GM18508 (cell line): ENCODE data around the gene KCNQ1.

Experiments
- ATAC-seq: cut with Tn5 transposase; IDR thresholded peaks from one replicate; pipeline ENCODE4 v1.9.1; 2021; ENCODE audit warnings: moderate number of reproducible peaks; ENCODE audit not compliant: insufficient read depth, unreplicated experiment

The KCNQ1 gene

DNA sequence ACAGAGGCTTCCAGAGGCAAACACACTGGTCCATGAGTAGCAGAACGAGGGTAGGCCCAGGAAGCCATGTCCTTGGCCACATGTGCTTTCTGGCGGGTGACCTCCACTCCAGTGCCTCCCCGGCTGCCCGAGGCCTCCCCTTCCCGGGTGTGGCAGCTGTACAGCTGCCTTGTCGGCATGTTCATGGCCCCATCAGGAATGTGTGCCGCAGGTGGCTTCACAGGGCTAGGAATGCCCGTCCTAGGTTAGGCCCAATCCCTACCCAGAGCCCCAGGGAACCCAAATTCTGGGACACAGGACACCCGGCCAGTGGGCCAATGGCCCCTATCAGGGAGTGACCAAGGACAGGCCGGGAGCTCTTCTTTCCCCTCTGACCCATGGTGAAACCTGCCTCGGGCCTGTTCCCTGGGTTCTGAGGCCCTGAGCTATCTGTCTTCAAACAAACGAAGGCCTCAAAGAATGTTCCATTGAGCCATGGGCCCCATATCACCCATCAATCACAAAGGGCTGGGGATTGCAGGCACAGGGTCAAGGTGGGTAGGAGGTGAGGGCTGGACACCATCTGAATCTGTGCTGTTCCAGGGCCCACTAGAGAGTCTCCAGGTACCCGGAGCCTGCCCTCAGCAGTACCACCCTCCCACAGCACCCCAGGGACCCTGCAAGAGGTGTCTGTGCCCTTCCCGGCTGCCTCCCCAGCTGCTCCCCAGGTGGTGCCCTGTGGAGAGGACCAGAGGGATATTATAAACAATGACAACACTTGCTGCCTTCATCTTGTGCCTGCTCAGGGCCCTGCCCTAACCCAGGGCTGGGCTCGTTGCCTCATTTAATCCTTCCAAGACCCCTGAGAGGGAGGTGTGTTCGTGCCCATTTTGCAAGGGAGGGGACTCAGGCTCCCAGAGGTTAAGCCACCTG is 444.8 kb downstream of the KCNQ1 start:
- no peak for ATAC-seq

DNA sequence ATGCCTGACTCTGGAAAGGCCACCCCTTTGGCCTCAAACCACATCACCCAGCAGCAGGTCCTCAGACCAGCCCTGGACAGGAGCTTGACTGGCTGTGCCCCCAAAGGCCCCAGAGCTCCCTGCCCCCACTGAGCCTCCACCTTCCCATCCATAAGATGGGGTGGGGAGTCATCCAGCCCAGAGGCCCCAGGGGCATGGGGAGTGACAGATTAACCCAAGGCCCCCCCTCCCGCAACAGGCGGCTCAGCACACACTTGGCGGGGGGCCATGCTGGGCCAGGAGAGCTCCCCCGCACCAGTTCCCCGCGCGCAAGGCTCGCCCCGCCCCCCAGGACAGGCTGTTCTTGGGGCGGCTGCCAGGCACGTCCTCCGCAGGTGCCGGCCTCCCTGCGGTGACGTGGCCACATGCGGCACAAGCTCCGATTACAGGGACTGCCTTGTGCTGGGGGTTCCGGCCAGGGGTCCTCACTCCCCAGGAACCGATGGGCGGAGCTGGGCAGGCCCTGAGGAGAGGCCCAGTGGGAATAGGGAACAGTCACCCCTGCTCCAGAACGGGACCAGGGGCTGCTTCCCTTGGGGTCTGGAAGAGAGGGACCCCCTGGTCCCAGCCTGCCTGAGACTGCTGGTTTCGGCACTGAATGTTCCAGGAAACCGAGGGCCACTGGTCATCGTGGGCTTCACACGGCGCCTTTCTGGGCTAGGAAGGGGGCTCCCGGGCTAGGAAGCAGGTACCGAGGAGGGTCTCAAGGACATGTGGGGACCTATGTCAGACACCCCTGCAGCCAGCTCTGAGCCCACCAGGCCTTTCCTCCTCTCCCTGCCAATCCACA is 445.9 kb downstream of the KCNQ1 start:
- ATAC-seq = no peak

DNA sequence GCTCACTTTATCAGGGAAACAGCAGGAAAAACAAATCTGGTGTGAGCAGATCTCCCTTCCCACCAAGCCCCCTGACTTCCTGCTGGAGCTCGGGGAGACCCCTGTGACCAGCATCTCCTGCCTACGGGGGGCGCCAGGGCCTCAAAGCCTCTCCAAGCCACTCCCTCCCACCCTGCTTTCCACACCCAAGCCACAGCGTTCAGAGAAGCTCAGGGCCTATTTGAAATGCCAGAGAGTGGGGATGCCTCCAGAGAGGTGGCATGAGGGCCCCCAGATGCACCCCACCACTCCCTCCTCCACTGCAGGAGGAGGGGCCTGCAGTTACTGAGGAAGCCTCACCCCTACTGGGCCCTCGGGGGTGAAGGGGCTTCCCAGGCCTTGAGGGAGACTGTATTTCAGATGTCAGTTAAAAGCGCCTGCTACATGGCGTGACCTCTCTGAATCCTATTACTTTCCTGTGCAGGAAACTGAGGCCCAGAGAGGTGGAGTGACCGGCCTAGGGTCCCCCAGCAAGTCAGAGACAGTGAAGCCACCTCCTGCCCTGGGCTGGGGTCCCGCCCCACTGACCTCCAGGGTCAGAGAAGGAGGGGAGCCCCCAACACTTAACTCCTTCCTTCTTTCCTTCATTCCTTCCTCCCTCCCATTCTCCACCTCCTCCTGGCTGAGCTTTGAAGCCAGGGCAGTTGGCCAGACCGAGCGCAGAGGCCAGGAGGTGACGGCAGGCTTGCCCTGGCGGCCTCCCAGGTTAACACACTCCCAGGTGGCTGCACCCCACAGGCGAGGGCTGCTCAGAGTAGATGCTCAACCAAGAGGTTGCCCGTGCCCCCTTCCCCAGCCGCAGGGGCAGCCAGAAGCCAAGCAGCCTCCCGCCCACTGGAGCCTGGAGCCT is 446.8 kb downstream of the KCNQ1 start:
- ATAC-seq = no peak

DNA sequence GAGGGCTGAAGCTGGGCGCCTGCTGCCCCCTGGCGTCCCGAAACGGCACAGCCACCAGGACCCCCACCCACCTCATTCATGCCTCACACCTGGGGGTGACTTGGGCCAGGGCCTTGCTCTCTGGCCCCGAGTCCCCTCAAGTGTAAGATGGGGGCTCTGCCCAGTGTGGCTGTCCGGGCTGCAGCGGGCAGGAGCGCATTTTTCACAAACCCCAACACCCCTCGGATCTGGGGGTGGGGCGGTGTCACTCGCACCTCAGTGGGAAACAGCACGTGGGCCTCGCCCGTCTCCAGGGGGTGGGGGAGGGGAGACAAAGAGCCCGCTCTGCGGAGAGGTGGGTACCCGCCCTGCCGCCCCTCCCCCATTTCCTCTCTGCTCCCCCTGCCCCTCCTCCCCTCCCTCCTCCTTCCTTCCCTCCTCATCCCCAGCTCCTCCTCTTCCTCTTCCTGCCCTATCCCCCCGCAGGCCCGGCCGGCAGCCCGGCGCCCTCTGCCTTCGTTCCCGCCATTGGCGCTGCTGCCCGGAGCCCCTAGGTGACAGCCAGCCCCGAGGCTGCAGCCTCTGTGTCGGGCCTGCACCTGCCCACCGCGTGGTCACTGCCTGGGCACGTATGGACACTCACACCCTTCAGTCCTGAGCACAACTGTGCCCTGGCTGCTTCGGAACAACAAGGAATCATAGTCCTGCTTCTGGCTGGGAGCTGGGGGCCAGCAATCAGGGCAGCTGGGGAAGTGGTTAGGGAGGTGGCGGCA is 447.6 kb downstream of the KCNQ1 start:
- ATAC-seq = no peak

DNA sequence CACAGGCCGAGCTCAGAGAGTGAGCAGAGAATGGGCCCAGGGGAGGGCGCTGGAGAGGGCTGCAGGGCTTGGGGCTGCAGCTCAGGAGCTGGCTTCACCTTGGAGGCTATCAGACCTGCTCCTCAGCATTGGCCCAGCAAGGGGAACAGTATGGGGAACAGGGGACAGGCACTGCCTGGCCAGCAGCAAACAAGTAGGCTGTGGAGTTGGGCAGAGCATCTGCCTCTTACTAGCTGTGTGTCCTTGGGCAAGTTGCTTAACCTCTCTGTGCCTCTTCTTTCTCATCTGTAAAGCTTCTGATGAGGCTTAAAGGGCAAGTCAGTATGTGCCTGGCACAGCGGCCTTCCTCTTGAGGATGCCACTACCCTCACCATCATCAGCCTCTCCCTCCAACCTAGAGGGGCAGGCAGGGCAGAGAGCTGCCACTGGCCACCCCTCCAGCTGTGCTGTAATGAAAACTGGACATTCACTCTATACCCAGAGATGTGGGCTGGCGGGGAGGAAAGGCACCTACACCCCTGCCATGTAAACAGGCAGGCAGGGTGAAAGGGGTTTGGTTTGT is 448.2 kb downstream of the KCNQ1 start:
- no peak for ATAC-seq

DNA sequence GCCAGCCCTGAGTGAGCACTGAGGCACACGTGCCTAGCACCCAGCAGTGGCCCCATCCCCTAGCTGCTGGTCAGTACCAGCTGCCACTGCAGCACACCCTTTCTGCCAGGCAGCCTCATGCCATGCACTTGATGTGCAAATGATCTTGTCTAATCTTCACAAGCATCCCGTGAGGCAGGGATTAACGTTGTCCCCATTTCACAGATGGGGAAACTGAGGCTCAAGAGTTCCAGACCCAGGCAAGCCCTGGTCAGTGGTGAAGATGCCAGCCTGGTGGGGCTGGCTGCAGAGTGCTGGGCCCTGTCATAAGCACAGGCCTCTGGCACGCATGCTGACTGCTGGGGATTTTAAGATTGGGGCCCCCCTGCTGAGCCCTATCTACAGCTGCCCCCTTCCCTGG is 449.1 kb downstream of the KCNQ1 start:
- no peak for ATAC-seq

DNA sequence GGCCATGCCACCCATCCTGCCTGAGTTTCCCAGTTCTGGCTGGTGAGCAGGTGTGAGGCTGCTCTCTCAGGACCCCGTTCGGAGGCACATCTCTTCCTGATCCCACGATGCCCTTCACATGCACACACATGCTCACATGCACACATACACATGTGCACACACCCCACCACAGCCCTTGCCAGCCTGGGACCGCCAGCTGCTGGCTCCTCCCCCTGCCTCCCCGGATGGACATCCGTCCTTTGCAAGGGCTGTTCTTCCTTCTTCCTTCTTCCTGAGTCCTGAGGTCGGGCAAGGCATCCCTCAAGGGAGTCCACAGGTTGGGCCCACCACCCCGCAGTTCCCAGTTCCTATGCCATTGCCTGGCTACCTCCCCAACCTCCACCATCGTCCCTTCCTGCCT is 451.2 kb downstream of the KCNQ1 start:
- ATAC-seq = no peak

DNA sequence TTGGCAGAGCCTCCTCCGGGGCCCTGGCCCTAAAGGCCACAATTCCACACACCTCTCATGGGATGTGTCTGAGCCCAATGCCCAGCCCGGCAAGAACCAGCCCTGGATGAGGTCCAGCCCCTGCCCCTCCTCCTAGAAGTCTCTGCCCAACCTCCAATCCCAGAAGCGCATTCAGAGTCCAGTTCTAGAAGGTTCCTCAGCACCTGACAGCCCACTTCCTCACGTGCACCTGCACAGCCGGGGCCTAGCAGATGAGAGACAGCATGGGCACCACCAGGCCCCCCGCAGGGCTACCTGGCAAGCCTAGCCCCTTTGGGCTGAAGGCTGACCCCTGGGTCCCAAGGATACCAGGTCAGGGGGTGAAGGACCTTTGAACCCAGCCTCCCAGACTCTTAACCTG is 452.2 kb downstream of the KCNQ1 start:
- no peak for ATAC-seq

DNA sequence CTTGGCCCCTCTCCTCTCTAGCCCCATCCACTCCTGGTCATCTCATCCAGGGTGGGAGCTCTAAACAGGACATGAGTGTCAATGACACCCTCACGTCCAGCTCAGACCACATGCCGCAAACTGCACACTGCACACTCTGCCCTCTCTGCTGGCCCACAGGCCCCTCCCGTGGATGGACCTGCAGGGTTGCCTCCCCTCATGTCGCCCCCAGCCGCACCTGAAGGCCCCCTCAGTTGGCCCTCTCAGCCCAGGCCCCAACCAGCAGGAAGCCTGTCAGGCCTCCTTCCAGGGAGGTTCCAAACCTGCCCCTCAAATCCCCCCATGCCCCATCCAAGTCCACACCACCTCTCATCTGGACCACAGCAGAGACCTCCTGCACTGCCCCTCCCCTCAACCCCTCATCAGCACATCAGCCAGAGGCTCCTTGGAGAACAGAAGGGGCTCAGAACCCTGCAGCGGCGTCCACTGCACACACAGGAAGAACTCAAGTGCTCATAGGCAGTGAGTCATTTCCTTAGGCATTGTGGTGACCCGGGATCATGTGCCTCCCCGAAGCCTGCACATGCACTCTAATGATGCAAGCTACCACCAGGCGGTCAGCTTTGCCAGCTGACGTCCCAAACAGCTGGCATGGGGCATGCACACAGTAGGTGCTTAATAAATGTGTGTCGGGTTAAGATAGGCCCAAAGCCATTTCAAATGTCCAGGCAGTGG is 453.7 kb downstream of the KCNQ1 start:
- ATAC-seq = no peak
